ENCODE results near the gene LONP1. TPM values are rescaled to one million over a fixed set of nuclear protein-coding genes. Genes with fewer than 3 reads are reported as not detected.

Gene LONP1
- total and polyA plus RNA-seq, 4 donors: 32.3 to 83.9 (median 57.5) TPM

- H3K9ac ChIP-seq (ENCODE audit: low read depth in 1 of 2, low read length in 2 of 2): no peak overlapping the region
- no peaks in the 10 kb centered on the region for H3K9me3 ChIP-seq (ENCODE audit: control insufficient read depth in 4 of 4, low read length in 3 of 4)
- H3K36me3 ChIP-seq (ENCODE audit: control insufficient read depth in 4 of 4, insufficient read depth in 3 of 4, low read depth in 1 of 4, low read length in 3 of 4): peaks cover 9 to 42% (median 35%) of the 10 kb centered on the region in 4 donors
- TF ChIP-seq YY1 (IDR thresholded peaks at IDR 0.05) (no peak), TAF1 (conservative IDR thresholded peaks at IDR 0.05) (no peak), REST (IDR thresholded peaks at IDR 0.05) (no peak), EGR1 (IDR thresholded peaks at IDR 0.05; ENCODE audit: low read depth in 2 of 2) (no peak), HNF4G (IDR thresholded peaks at IDR 0.05) (no peak), CTCF (IDR thresholded peaks at IDR 0.05; ENCODE audit: low read depth, low read length, missing input control) (no peak), MAX (IDR thresholded peaks at IDR 0.05) (no peak), ATF3 (IDR thresholded peaks at IDR 0.05) (no peak), HNF4A (conservative IDR thresholded peaks at IDR 0.05) (no peak), FOXA2 (IDR thresholded peaks at IDR 0.05) (no peak), RXRA (IDR thresholded peaks at IDR 0.05) (no peak), JUND (IDR thresholded peaks at IDR 0.05) (no peak), GABPA (IDR thresholded peaks at IDR 0.05 in 1 of 2, conservative IDR thresholded peaks at IDR 0.05 in 1 of 2) (no peak), RAD21 (IDR thresholded peaks at IDR 0.05) (no peak), NR2F2 (IDR thresholded peaks at IDR 0.05) (no peak), FOXA1 (IDR thresholded peaks at IDR 0.05) (no peak), SP1 (IDR thresholded peaks at IDR 0.05) (no peak), ZBTB33 (IDR thresholded peaks at IDR 0.05) (no peak)
- DNase-seq (ENCODE audit: low spot score): no peak
- H3K27me3 ChIP-seq (ENCODE audit: control insufficient read depth in 4 of 4, insufficient read depth in 4 of 4, low read length in 3 of 4): no peaks in the 10 kb centered on the region
- no peak overlapping the region for H3K27ac ChIP-seq (ENCODE audit: low read depth in 1 of 2, low read length in 2 of 2)
- H3K4me1 ChIP-seq (ENCODE audit: control insufficient read depth in 4 of 4, insufficient read depth in 4 of 4, low read length in 3 of 4): peaks cover 9 to 43% (median 32%) of the 10 kb centered on the region in 4 donors
- 92% methylated on average over 5 of the region's 5 CpGs for WGBS
- H3K4me3 ChIP-seq (ENCODE audit: low read depth in 1 of 3, low read length in 3 of 3): no peak overlapping the region
These were observed 74.5 kb downstream of the LONP1 start for GRCh38 chr19:5645409-5645808.

Data from liver (tissue), 9 donors.